ENCODE data around the gene CHERP. TPM values are rescaled to one million over a fixed set of nuclear protein-coding genes. Genes with fewer than 3 reads are reported as not detected.
A peak's percentile ranks its signal among the peaks of the same experiment; 100 is the strongest.

The CHERP gene
- total RNA-seq, 4 donors from 2014 or later: 8.1 to 15.5 (median 11.7) TPM

DNA sequence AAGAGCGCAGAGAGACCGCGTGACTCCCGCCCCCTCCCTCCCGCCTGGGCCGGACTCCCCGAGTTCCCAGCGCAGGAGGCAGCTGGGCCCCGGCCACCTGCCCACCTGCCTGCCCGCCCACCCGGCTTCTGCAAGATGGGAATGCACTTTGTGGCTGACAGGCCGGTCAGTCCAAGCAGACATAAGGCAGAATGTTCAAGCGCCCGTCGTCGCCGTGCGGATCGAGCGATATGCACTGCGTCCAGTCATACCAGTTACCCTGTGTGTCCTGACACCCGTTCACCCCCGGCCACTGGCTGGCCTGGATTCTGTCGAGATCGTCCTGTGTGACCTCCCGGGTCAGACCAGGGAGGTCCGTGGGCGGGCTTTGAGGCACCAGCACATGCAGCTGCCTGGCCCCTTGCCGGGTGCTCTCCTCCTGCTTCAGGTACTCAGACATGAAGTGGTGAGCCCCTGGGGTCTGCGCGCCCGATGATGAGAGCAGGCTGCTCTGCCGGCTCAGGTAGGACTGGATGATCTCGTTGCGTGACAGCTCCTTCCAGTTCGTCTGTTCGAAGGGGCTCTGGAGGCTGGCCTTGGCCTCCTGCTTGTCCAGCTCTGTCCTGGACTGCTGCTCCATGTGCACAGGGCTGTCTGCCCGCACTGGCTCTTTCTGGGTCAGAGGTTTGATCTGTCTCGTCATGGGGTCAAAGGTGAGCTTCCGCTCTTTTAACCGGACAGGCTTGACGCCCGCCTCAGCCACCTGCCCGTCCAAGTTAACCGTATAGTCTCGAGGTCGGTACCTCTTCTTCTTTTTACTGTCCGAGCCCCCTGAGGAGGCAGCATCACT lies 33.8 kb upstream of the CHERP start:
- peaks cover 19 to 27% of the 10 kb centered on the region in 2 donors for H3K4me1 ChIP-seq
- H3K27ac ChIP-seq: no peak overlapping the region
- no peaks in the 10 kb centered on the region for H3K9me3 ChIP-seq
- H3K27me3 ChIP-seq: no peaks in the 10 kb centered on the region
- DNase-seq: no peak
- TF ChIP-seq, protein P1, sequence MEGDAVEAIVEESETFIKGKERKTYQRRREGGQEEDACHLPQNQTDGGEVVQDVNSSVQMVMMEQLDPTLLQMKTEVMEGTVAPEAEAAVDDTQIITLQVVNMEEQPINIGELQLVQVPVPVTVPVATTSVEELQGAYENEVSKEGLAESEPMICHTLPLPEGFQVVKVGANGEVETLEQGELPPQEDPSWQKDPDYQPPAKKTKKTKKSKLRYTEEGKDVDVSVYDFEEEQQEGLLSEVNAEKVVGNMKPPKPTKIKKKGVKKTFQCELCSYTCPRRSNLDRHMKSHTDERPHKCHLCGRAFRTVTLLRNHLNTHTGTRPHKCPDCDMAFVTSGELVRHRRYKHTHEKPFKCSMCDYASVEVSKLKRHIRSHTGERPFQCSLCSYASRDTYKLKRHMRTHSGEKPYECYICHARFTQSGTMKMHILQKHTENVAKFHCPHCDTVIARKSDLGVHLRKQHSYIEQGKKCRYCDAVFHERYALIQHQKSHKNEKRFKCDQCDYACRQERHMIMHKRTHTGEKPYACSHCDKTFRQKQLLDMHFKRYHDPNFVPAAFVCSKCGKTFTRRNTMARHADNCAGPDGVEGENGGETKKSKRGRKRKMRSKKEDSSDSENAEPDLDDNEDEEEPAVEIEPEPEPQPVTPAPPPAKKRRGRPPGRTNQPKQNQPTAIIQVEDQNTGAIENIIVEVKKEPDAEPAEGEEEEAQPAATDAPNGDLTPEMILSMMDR (IDR thresholded peaks at IDR 0.05): no peak
- no peak for TF ChIP-seq POLR2A (IDR thresholded peaks at IDR 0.05)
- no peak overlapping the region for H3K4me3 ChIP-seq (replicated peaks in 1 of 3)
- intact Hi-C loops (cut with DNase I): no loop called here
- 93 to 96% methylated on average over 28 to 39 of the region's 48 CpGs for WGBS, 2 donors
- H3K36me3 ChIP-seq: peaks cover 20 to 27% of the 10 kb centered on the region in 2 donors

DNA sequence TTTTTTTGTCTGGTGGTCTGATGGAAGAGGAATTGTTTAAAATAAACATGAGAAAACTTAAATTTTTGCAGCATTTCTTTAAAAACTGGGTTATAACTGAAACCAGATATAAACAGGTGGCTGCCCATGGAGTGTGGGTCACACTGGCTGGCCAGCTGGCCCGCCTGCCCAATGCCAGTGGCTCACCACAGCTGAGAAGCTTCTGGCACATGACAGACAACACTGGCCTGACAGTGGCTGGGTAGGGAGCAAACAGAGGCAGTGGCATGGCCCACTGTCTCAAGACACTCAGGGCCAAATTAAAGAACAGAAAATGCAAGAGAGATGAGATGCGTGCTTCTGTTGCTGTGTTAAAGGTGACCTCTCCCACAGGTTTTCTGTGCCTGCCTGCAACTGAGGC lies 33.0 kb upstream of the CHERP start:
- intact Hi-C loops (cut with DNase I): no loop called here
- WGBS, 2 donors: 89 to 94% methylated on average over 2 of the region's 2 CpGs
- Histone ChIP-seq H3K4me1 (peaks cover 24 to 25% of the 10 kb centered on the region in 2 donors), H3K27ac (no peak overlapping the region), H3K4me3 (replicated peaks in 1 of 3) (no peak overlapping the region), H3K36me3 (peaks cover 20 to 27% of the 10 kb centered on the region in 2 donors), H3K9me3 (no peaks in the 10 kb centered on the region), H3K27me3 (no peaks in the 10 kb centered on the region)
- no peak for DNase-seq
- TF ChIP-seq, protein P1 (IDR thresholded peaks at IDR 0.05): no peak
- TF ChIP-seq POLR2A (IDR thresholded peaks at IDR 0.05): no peak

DNA sequence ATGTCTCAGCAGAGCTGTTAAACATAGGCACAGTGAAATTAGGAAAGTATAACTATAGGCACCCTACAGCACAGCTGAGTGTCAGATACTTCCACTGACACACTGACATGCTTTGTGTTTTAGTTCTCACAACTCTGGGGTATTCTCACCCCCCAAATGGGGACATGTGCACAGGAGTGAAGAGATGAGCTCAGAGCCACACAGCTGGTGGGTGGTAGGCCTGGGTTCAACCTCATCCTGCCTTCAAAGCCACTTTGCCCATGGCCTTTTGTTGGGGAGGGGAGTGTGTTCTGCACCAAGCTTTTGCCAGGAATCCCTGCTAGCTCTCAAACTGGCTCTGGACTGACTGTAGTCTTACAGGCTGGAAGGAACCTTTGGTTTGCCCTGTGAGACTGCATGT lies 31.7 kb upstream of the CHERP start:
- Histone ChIP-seq H3K4me3 (replicated peaks in 1 of 3) (no peak overlapping the region), H3K4me1 (peaks cover 24 to 25% of the 10 kb centered on the region in 2 donors)

DNA sequence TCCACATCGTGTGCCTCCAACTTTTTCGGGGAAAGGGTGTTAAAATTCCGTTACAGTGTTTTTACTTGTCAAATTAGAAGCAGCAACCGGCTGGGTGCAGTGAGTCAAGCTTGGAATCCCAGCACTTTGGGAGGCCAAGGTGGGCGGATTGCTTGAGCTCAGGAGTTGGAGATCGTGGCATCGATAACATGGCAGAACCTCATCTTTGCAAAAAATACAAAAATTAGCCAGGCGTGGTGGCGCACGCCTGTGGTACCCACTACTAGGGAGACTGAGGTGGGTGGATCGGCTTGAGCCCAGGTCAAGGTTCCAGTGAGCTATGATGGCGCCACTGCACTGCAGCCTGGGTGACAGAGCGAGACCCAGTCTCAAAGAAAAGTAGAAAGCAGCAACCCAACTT lies 31.1 kb upstream of the CHERP start:
- Histone ChIP-seq H3K36me3 (peaks cover 23 to 27% of the 10 kb centered on the region in 2 donors), H3K4me1 (peaks cover 24 to 25% of the 10 kb centered on the region in 2 donors)
- TF ChIP-seq, protein P1 (IDR thresholded peaks at IDR 0.05): no peak
- no peak for TF ChIP-seq POLR2A (IDR thresholded peaks at IDR 0.05)

More for the DNA sequence above, 31.7 kb upstream of the CHERP start:
- Histone ChIP-seq H3K9me3 (no peaks in the 10 kb centered on the region), H3K27me3 (no peaks in the 10 kb centered on the region), H3K27ac (no peak overlapping the region), H3K36me3 (peaks cover 23 to 27% of the 10 kb centered on the region in 2 donors)
- DNase-seq: no peak
- TF ChIP-seq, protein P1 (IDR thresholded peaks at IDR 0.05): no peak
- no peak for TF ChIP-seq POLR2A (IDR thresholded peaks at IDR 0.05)
- intact Hi-C loops (cut with DNase I): loop anchor here (5.0 kb wide), 1 partner anchor 53 kb away; the partner anchor contains the start of gene MED26

More for the DNA sequence above, 31.1 kb upstream of the CHERP start:
- no peaks in the 10 kb centered on the region for H3K9me3 ChIP-seq
- 56 to 68% methylated on average over 13 of the region's 13 CpGs for WGBS, 2 donors
- DNase-seq: no peak
- no peaks in the 10 kb centered on the region for H3K27me3 ChIP-seq
- peak overlapping the region in 2 of 3 donors; percentile 35 to 66 for H3K27ac ChIP-seq
- intact Hi-C loops (cut with DNase I): loop anchor here (5.0 kb wide), 1 partner anchor 54 kb away; the partner anchor contains the start of gene MED26
- peak overlapping the region; percentile 45 to 83 (median 81) for H3K4me3 ChIP-seq (replicated peaks in 1 of 3)
